AG04449 (cell line): Measurements from ENCODE around the gene SDCBP2.
A peak's percentile ranks its signal among the peaks of the same experiment; 100 is the strongest.

Experiments used
- CTCF ChIA-PET: fragments of 350-600 bp; formaldehyde crosslinking; extraction: SDS; loops from one replicate; lab custom pipeline; 2021; ENCODE audit warnings: antibody characterized with exemption; lab: Yijun Ruan, JAX
- POLR2A ChIA-PET: fragments of 400-600, 350-600 bp; formaldehyde crosslinking; extraction: SDS; loops from one replicate; lab custom pipeline; 2020; ENCODE audit warnings: antibody characterized with exemption, inconsistent platforms; lab: Yijun Ruan, JAX
- DNase-seq: peaks from one replicate; pipeline ENCODE4 v3.0.0-alpha.2; 2010; ENCODE audit warnings: low read depth, low spot score
- H3K4me3 ChIP-seq: 2 replicates; pipeline ENCODE4 v1.5.1; 2011; ENCODE audit warnings: low read depth, mild to moderate bottlenecking, control low read depth, low read length
- CTCF ChIP-seq: IDR thresholded peaks from one replicate; pipeline ENCODE4 v1.5.1; 2011; ENCODE audit warnings: mild to moderate bottlenecking, moderate library complexity, low read length, control low read depth, inconsistent platforms; ENCODE audit not compliant: insufficient read depth; ENCODE audit errors: missing control alignments

SDCBP2 gene

GRCh38 chr20:1320016-1320415 is 8.9 kb downstream of the SDCBP2 start:
- POLR2A ChIA-PET = no interaction called here
- no peak overlapping the region for H3K4me3 ChIP-seq
- no peak for TF ChIP-seq CTCF
- CTCF ChIA-PET = interaction anchor here (1.8 to 2.6 kb wide), 2 partner anchors 117 to 119 kb away, joined by 7 to 12 read pairs; no protein-coding TSS in a partner anchor
- no peak for DNase-seq

- no peak for DNase-seq
- no peak overlapping the region for H3K4me3 ChIP-seq
- ChIA-PET POLR2A (no interaction called here), CTCF (interaction anchor here (0.6 to 2.6 kb wide), 4 partner anchors 118 to 146 kb away, joined by 3 to 12 read pairs (median 5); no protein-coding TSS in a partner anchor)
- no peak for TF ChIP-seq CTCF
Measured at GRCh38 chr20:1319462-1319861, 9.5 kb downstream of the SDCBP2 start.

GRCh38 chr20:1319051-1319450 is 9.9 kb downstream of the SDCBP2 start:
- CTCF ChIA-PET = interaction anchor here (0.6 to 2.6 kb wide), 4 partner anchors 118 to 147 kb away, joined by 3 to 12 read pairs (median 5); no protein-coding TSS in a partner anchor
- H3K4me3 ChIP-seq = no peak overlapping the region
- POLR2A ChIA-PET = no interaction called here
- DNase-seq = no peak
- no peak for TF ChIP-seq CTCF

- no peak for DNase-seq
- TF ChIP-seq CTCF = no peak
- ChIA-PET POLR2A (no interaction called here), CTCF (interaction anchor here (1.0 to 2.6 kb wide), 4 partner anchors 103 to 187 kb away, joined by 3 to 12 read pairs (median 8); no protein-coding TSS in a partner anchor)
- peak overlapping the region; percentile 30 for H3K4me3 ChIP-seq
Measured at GRCh38 chr20:1317545-1318255, 11.2 kb downstream of the SDCBP2 start.

- no peak overlapping the region for H3K4me3 ChIP-seq
- no peak for DNase-seq
- TF ChIP-seq CTCF = no peak
- ChIA-PET POLR2A (no interaction called here), CTCF (interaction anchor here (0.6 to 3.2 kb wide), 10 partner anchors 9 to 188 kb away, joined by 3 to 42 read pairs (median 6); partner anchors contain the start of gene NSFL1C)
Measured at GRCh38 chr20:1315804-1316203, 13.1 kb downstream of the SDCBP2 start.

GRCh38 chr20:1313236-1313964 is 15.5 kb downstream of the SDCBP2 start:
- ChIA-PET CTCF (interaction anchor here (0.6 to 4.3 kb wide), 30 partner anchors 9 to 190 kb away, joined by 3 to 119 read pairs (median 4); partner anchors contain the start of genes NSFL1C, RAD21L1, SIRPB2 and SNPH), POLR2A (no interaction called here)
- no peak for DNase-seq
- H3K4me3 ChIP-seq = peak overlapping the region; percentile 53
- peak; percentile 92 for TF ChIP-seq CTCF
